ENCODE results near the gene RPRD1A. TPM values are rescaled to one million over a fixed set of nuclear protein-coding genes. Genes with fewer than 3 reads are reported as not detected.

The RPRD1A gene
- total and polyA plus RNA-seq, 2 of the 4 experiments (the other 2 are of a cell fraction) = 23.3 to 27.2 TPM

DNA sequence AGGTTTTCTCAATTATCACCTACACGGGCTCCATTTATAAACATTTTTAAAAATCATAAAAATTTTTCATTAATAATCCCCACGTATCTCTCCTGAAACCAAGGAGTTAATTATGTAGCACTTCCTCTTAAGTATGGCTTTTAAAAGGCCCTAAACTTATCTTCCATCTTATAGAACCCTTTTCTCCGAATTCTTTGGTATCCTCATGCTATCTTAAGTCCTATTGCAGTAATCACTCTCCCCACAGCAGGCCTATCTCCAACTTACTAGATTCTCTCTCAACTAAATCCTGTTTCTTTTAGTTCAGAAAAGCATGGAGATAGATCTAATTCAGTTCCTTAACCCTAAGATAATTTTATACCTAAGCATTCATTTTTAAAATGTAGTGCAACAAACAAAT lies 26.2 kb downstream of the RPRD1A start:
- Histone ChIP-seq H2BK20ac (ENCODE audit: low read depth, low read length) (no peak overlapping the region), H3K36me3 (ENCODE audit: control insufficient read depth, insufficient read depth, low read length) (no peaks in the 10 kb centered on the region), H3K18ac (ENCODE audit: low read depth, low read length) (no peak overlapping the region), H2BK15ac (ENCODE audit: low read depth, low read length) (no peak overlapping the region), H3K27ac (ENCODE audit: insufficient read depth, low read length) (no peak overlapping the region), H2AFZ (replicated peaks; ENCODE audit: low read length, poor library complexity) (no peak overlapping the region), H3K14ac (replicated peaks; ENCODE audit: low read depth, low read length) (no peak overlapping the region), H3K23ac (ENCODE audit: low read depth, low read length) (no peak overlapping the region), H3K27me3 (ENCODE audit: control insufficient read depth, insufficient read depth, low read length) (no peaks in the 10 kb centered on the region), H2AK9ac (replicated peaks; ENCODE audit: low read depth, low read length, poor library complexity) (no peak overlapping the region), H3K9me3 (ENCODE audit: control insufficient read depth, insufficient read depth, low read length) (peaks cover 5% of the 10 kb centered on the region; the same call in 1 of the 2 replicates), H3K9ac (ENCODE audit: low read depth, low read length) (no peak overlapping the region), H3K4me3 (ENCODE audit: insufficient read depth, low read depth, low read length) (no peak overlapping the region), H3K9me1 (ENCODE audit: insufficient read depth, low read length) (peaks cover 2% of the 10 kb centered on the region; the same call in 1 of the 2 replicates), H2AK5ac (ENCODE audit: low read depth, low read length) (no peak overlapping the region), H3K4me2 (ENCODE audit: low read depth, low read length) (no peak overlapping the region), H4K20me1 (ENCODE audit: insufficient read depth, low read length) (peaks cover 7% of the 10 kb centered on the region), H4K8ac (ENCODE audit: low read depth in 2 of 2, low read length in 2 of 2) (no peak overlapping the region), H4K91ac (ENCODE audit: insufficient read depth, low read depth, low read length) (no peak overlapping the region), H3K4me1 (ENCODE audit: control insufficient read depth, insufficient read depth, low read length) (no peaks in the 10 kb centered on the region), H2BK5ac (ENCODE audit: low read depth, low read length, poor library complexity, severe bottlenecking) (no peak overlapping the region), H3K4ac (ENCODE audit: low read depth, low read length) (no peak overlapping the region), H3K79me1 (ENCODE audit: low read depth in 1 of 2, low read length in 2 of 2) (peaks cover 27 to 64% of the 10 kb centered on the region in 2 experiments), H3K56ac (ENCODE audit: extremely low read depth, insufficient read depth, low read length) (no peak overlapping the region), H2BK120ac (ENCODE audit: low read depth, low read length) (no peak overlapping the region), H4K5ac (ENCODE audit: low read depth, low read length) (no peak overlapping the region)
- WGBS, 2 experiments (ENCODE audit: extremely low coverage in 2 of 2, insufficient read length in 1 of 2) = 80% methylated on average over 1 of the region's 3 CpGs; no CpG with 5 or more reads in 1 of the 2 experiments
- no TSS peak for BruUV-seq (replicated peaks)
- TF ChIP-seq RFX5 (IDR thresholded peaks at IDR 0.05; ENCODE audit: low read depth, low read length) (no peak), MAFK (IDR thresholded peaks at IDR 0.05; ENCODE audit: low read depth, low read length) (no peak), ELK1 (IDR thresholded peaks at IDR 0.05; ENCODE audit: borderline replicate concordance, low read depth, low read length) (no peak), FOS (IDR thresholded peaks at IDR 0.05; ENCODE audit: low read depth, low read length) (no peak), MXI1 (IDR thresholded peaks at IDR 0.05; ENCODE audit: borderline replicate concordance, low read depth, low read length) (no peak), CEBPB (IDR thresholded peaks at IDR 0.05; ENCODE audit: low read depth, low read length) (no peak), SMC3 (IDR thresholded peaks at IDR 0.05; ENCODE audit: low read depth, low read length) (no peak), BHLHE40 (IDR thresholded peaks at IDR 0.05; ENCODE audit: low read depth, low read length) (no peak), POLR2A (IDR thresholded peaks at IDR 0.05; ENCODE audit: low read depth, low read length) (no peak), CTCF (conservative IDR thresholded peaks at IDR 0.05; ENCODE audit: low read depth, low read length) (no peak), CHD1 (IDR thresholded peaks at IDR 0.05; ENCODE audit: low read depth, low read length) (no peak), MAZ (IDR thresholded peaks at IDR 0.05; ENCODE audit: borderline replicate concordance, low read depth, low read length) (no peak), NFE2L2 (IDR thresholded peaks at IDR 0.05; ENCODE audit: low read depth, low read length) (no peak), RCOR1 (IDR thresholded peaks at IDR 0.05; ENCODE audit: insufficient replicate concordance, low read length) (no peak), RAD21 (IDR thresholded peaks at IDR 0.05; ENCODE audit: low read length) (no peak)
- TF ChIP-seq, protein P1, sequence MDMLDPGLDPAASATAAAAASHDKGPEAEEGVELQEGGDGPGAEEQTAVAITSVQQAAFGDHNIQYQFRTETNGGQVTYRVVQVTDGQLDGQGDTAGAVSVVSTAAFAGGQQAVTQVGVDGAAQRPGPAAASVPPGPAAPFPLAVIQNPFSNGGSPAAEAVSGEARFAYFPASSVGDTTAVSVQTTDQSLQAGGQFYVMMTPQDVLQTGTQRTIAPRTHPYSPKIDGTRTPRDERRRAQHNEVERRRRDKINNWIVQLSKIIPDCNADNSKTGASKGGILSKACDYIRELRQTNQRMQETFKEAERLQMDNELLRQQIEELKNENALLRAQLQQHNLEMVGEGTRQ (IDR thresholded peaks at IDR 0.05; ENCODE audit: low read depth, low read length) = no peak
- ChIA-PET CTCF (no interaction called here), POLR2A (ENCODE audit: unreplicated experiment) (no interaction called here)
- intact Hi-C loops (cut with micrococcal nuclease) (no loop called here), in situ Hi-C loops (cut with MboI; ENCODE audit: low sequenced_read_pairs) (no loop called here), dilution Hi-C loops (cut with HindIII; ENCODE audit: low sequenced_read_pairs, unreplicated experiment) (no loop called here)
- ATAC-seq (ENCODE audit: low read depth) = no peak
- DNase-seq = no peak

Data from IMR-90 (cell line).